Amygdala (tissue), 56 donors: ENCODE data around the gene CECR2.
"Not testable (repeated sequence)": the region's sequence is repeated elsewhere in the genome, so short reads cannot be mapped to it uniquely, and the experiment has no call there.

Experiments
- DNase-seq, 56 donors: peaks; one replicate each; lab custom pipeline; 2025; lab: John Stamatoyannopoulos, UW

The CECR2 gene

GRCh38 chr22:17493419-17493981 lies 124.2 kb downstream of the CECR2 start:
- no peak for DNase-seq

GRCh38 chr22:17496841-17497240 lies 127.6 kb downstream of the CECR2 start:
- DNase-seq, result no peak

- DNase-seq, result peak in 8 of 56 donors; percentile 3 to 67 (median 26)
Measured at GRCh38 chr22:17501679-17502285, 132.5 kb downstream of the CECR2 start.

GRCh38 chr22:17508110-17508509 lies 138.8 kb downstream of the CECR2 start:
- no peak for DNase-seq

- no peak for DNase-seq
Measured at GRCh38 chr22:17512960-17513359, 143.7 kb downstream of the CECR2 start.

GRCh38 chr22:17513612-17514011 lies 144.4 kb downstream of the CECR2 start:
- DNase-seq, result no peak

GRCh38 chr22:17514084-17514483 lies 144.8 kb downstream of the CECR2 start:
- no peak for DNase-seq

GRCh38 chr22:17518406-17518805 lies 149.1 kb downstream of the CECR2 start:
- DNase-seq, result no peak

- DNase-seq, result not testable (repeated sequence)
Measured at GRCh38 chr22:17521971-17522370, 152.7 kb downstream of the CECR2 start.

- no peak for DNase-seq
Measured at GRCh38 chr22:17523925-17524324, 154.7 kb downstream of the CECR2 start.

GRCh38 chr22:17536269-17536668 lies 167.0 kb downstream of the CECR2 start:
- peak in 48 of 56 donors; percentile 3 to 72 (median 37) for DNase-seq

GRCh38 chr22:17537155-17537554 lies 167.9 kb downstream of the CECR2 start:
- no peak for DNase-seq

GRCh38 chr22:17540481-17540880 lies 171.2 kb downstream of the CECR2 start:
- no peak for DNase-seq

- DNase-seq, result no peak
Measured at GRCh38 chr22:17541476-17541875, 172.2 kb downstream of the CECR2 start.

- no peak for DNase-seq
Measured at GRCh38 chr22:17542452-17542851, 173.2 kb downstream of the CECR2 start.

GRCh38 chr22:17548010-17548755 lies 178.9 kb downstream of the CECR2 start:
- no peak for DNase-seq

GRCh38 chr22:17548756-17549035 lies 179.4 kb downstream of the CECR2 start:
- DNase-seq, result no peak

- no peak for DNase-seq
Measured at GRCh38 chr22:17549183-17549582, 179.9 kb downstream of the CECR2 start.

GRCh38 chr22:17549655-17550054 lies 180.4 kb downstream of the CECR2 start:
- no peak for DNase-seq

- no peak for DNase-seq
Measured at GRCh38 chr22:17552737-17553136, 183.5 kb downstream of the CECR2 start.

GRCh38 chr22:17554814-17555213 lies 185.6 kb downstream of the CECR2 start:
- no peak for DNase-seq

- no peak for DNase-seq
Measured at GRCh38 chr22:17559188-17559587, 189.9 kb downstream of the CECR2 start.
